Ovary (tissue), 9 donors: ENCODE results near the gene POR. TPM values are rescaled to one million over a fixed set of nuclear protein-coding genes. Genes with fewer than 3 reads are reported as not detected.

ENCODE experiments used
- DNase-seq, 5 donors: peaks; one replicate each; pipeline ENCODE4 v3.0.0-alpha.2; 2019 to 2020
- H3K27ac ChIP-seq, 2 donors: fragments of 200-600 bp; one replicate each; pipeline versions ENCODE4 v1.5.1 to v1.8.0; 2019 to 2022
- H3K27me3 ChIP-seq: fragments of 200-600 bp; one replicate; pipeline ENCODE4 v1.8.0; 2022
- H3K36me3 ChIP-seq: fragments of 200-600 bp; sonication (generic); one replicate; pipeline ENCODE4 v1.5.1; 2019
- H3K4me1 ChIP-seq: one replicate; pipeline ENCODE4 v1.8.1; 2013; ENCODE audit warnings: mild to moderate bottlenecking, moderate library complexity; ENCODE audit not compliant: insufficient read depth
- H3K4me3 ChIP-seq: fragments of 200-600 bp; sonication (generic); one replicate; pipeline ENCODE4 v1.5.1; 2017
- H3K9me3 ChIP-seq, 2 donors: fragments of 200-600 bp in 1 of 2; sonication (generic) in 1 of 2; one replicate each; pipeline versions ENCODE4 v1.5.1 to v1.8.1; 2013 to 2019; ENCODE audit warnings: mild to moderate bottlenecking in 1 of 2, moderate library complexity in 1 of 2
- EP300 ChIP-seq: sonication (generic); formaldehyde crosslinking; IDR thresholded peaks from one replicate; pipeline ENCODE4 v1.6.1; 2017; ENCODE audit warnings: antibody characterized with exemption
- POLR2A ChIP-seq: fragments of 450-650 bp; IDR thresholded peaks from one replicate; pipeline ENCODE4 v1.6.1; 2017; ENCODE audit warnings: antibody characterized with exemption, mild to moderate bottlenecking, moderate library complexity
- WGBS, 3 donors: extraction: QIAGEN DNeasy Blood & Tissue Kit in 1 of 3; methylation state at CpG; one replicate each; pipeline versions ENCODE4 v1.1.5 to v1.1.7; 2013 to 2017; 5-methylcytosine and 5-hydroxymethylcytosine counted together
- intact Hi-C, 4 donors: fragments of 100-400 bp; cut with DNase I; formaldehyde crosslinking; loops; one replicate each; pipeline versions ENCODE4 v1.11.0 to v1.15.1; 2022 to 2023
- polyA plus RNA-seq, 2 donors: library from polyadenylated mRNA; stranded (reverse); fragments of 200-250 nt in 1 of 2; fragments of 350-450 nt in 1 of 2; fragmentation: Illumina TruSeq in 1 of 2; extraction: RNeasy Lipid Tissue Mini Kit (QIAGEN cat#74804) in 1 of 2; gene quantifications; one replicate each; pipeline ENCODE4 v1.2.3, GENCODE V29; 2013 to 2014
- total RNA-seq, 7 donors: library from RNA; depleted of rRNA in 2 of 7; stranded (reverse); fragments of >200 nt in 2 of 7; fragmentation: NEBNext Ultra II Directional in 3 of 7; extraction: Animal tissue kit (Norgen Biotek cat#: 25700) in 3 of 7; gene quantifications; one replicate each; pipeline versions ENCODE4 v1.1.0 to v1.2.4, GENCODE V29; 2016 to 2023
- TF ChIP-seq, protein P1 (sequence below), 3 donors: fragments of 450-650 bp in 2 of 3; fragments of 200-600 bp in 1 of 3; IDR thresholded peaks; one replicate each; pipeline versions ENCODE4 v1.5.1 to v1.8.0; 2016 to 2022; ENCODE audit warnings: antibody characterized with exemption in 3 of 3, mild to moderate bottlenecking in 1 of 3
- donor health status: DM: no; HTN: no; CAD: no; lungs with moderate emphysema.
- donor health status: DM: no; HTN: no; CAD: no.
- donor health status: Bipolar disorder and iron deficiency.
- donor health status: DM: yes; HTN: yes; CAD: no.
- donor health status: DM: no; HTN: no; CAD: no.
- donor health status: DM: yes; HTN: yes; CAD: no.

Gene POR
- total and polyA plus RNA-seq, 9 donors: 71.8 to 191 (median 144) TPM

DNA sequence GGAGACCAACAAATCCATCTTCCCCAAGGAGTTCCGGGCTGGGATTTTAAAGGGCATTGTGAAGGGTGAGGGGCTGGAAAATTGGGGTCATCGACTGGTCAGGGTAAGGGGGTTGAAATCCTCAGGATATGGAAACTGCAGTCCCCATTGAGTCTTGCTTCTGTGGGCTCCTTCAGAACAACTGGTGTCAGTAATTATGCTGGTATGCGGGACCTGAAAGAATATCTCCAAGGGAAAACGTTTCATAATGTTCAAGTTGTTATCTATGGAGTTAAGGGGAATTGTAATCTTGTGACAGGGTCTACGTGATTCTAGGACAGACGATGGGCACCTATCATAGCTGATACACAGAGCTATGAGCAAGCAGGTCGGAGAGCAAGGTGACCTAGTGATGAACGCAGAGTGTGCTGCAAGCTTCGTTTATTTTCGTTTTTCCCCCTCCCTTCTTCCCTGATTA lies 36.6 kb upstream of the POR start:
- TF ChIP-seq EP300 (no peak), POLR2A (no peak)
- TF ChIP-seq, protein P1, sequence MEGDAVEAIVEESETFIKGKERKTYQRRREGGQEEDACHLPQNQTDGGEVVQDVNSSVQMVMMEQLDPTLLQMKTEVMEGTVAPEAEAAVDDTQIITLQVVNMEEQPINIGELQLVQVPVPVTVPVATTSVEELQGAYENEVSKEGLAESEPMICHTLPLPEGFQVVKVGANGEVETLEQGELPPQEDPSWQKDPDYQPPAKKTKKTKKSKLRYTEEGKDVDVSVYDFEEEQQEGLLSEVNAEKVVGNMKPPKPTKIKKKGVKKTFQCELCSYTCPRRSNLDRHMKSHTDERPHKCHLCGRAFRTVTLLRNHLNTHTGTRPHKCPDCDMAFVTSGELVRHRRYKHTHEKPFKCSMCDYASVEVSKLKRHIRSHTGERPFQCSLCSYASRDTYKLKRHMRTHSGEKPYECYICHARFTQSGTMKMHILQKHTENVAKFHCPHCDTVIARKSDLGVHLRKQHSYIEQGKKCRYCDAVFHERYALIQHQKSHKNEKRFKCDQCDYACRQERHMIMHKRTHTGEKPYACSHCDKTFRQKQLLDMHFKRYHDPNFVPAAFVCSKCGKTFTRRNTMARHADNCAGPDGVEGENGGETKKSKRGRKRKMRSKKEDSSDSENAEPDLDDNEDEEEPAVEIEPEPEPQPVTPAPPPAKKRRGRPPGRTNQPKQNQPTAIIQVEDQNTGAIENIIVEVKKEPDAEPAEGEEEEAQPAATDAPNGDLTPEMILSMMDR (IDR thresholded peaks at IDR 0.05): no peak
- no peaks in the 10 kb centered on the region for H3K9me3 ChIP-seq
- WGBS, 3 donors: 4 to 11% (median 6%) methylated on average over 10 of the region's 10 CpGs
- peaks cover 6% of the 10 kb centered on the region for H3K4me1 ChIP-seq
- no peaks in the 10 kb centered on the region for H3K27me3 ChIP-seq
- intact Hi-C loops: loop anchor here in 2 of 4 donors (10.0 kb wide), 2 partner anchors 116 to 136 kb away; partner anchors contain the start of gene TMEM120A (in 1 of the 2)
- peak overlapping the region; percentile 74 to 80 for H3K27ac ChIP-seq
- no peaks in the 10 kb centered on the region for H3K36me3 ChIP-seq
- H3K4me3 ChIP-seq: peak overlapping the region; percentile 32
- no peak for DNase-seq

DNA sequence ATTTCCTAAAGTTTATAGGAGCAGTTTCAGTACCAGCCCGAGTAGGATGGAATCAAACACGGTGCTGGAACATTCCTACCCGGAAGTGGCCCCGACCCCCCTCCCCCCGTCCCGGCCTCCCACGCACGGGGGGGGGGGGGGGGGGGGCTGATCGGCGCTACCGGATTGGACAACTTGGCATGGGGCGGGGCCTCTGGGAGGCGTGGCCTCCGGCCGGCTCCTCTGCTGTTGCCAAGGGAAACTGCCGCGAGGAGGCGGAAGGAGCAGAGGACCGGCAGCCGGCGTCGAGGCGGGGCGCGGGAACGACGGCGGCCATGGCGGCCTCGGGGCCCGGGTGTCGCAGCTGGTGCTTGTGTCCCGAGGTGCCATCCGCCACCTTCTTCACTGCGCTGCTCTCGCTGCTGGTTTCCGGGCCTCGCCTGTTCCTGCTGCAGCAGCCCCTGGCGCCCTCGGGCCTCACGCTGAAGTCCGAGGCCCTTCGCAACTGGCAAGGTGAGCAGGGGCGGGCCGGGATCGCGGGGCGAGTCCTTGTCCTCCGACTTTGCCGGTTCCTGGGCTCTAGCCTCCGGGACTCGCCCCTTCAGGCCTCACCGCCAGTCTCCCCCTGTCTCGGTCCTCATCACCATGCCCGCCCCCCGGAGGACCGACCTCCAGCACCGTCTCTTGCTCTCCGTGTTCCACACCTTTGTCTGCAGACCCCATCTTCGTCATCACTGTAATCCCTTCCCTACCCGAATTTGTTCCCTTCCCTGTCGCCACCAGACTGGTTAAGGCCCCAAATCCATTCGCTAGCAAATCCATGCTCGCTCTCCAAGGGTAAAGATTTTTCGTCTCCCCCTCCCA lies 36.0 kb upstream of the POR start, which contains the start of gene RHBDD2:
Gene RHBDD2, plus strand, starts transcription at position 266 of the 843 bp plus-strand sequence. Its CDS starts 49 bp downstream, at position 315.
- 0 to 1% (median 0%) methylated on average over 58 to 63 of the region's 65 CpGs for WGBS, 3 donors
- TF ChIP-seq EP300 (no peak), POLR2A (peak; percentile 96)
- TF ChIP-seq, protein P1 (IDR thresholded peaks at IDR 0.05): peak in 2 of 3 donors; percentile 42 to 49
- H3K4me1 ChIP-seq: peaks cover 6% of the 10 kb centered on the region
- H3K27me3 ChIP-seq: no peaks in the 10 kb centered on the region
- DNase-seq: peak; percentile 96 to 98 (median 98)
- intact Hi-C loops: loop anchor here in 2 of 4 donors (10.0 kb wide), 2 partner anchors 116 to 136 kb away; partner anchors contain the start of gene TMEM120A (in 1 of the 2)
- H3K36me3 ChIP-seq: no peaks in the 10 kb centered on the region
- H3K9me3 ChIP-seq: no peaks in the 10 kb centered on the region
- peak within 1 kb of the TSS; percentile 68 for H3K4me3 ChIP-seq
- H3K27ac ChIP-seq: peak within 1 kb of the TSS; percentile 74 to 80

DNA sequence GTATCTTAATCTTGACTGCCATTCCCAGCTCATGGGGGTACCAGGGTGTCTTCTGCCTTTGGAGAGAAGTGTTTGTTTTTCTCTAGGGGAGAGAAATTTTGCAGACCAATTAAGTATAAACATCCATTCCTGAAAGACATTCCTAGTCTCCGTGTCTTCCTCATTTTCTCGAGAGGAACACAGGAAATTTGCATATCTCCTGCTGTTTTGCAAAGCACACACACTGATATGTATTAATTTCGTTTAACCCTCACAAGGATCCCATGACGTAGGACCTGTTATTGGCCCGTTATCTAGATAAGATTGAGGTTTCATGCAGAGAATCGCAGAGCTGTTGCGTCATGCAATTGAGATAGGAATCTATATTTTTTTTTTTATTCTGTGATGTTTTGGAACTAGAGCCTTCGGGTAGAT lies 35.2 kb upstream of the POR start:
- no peaks in the 10 kb centered on the region for H3K27me3 ChIP-seq
- peak overlapping the region in 1 of 2 donors; percentile 50 for H3K27ac ChIP-seq
- no peak for DNase-seq
- TF ChIP-seq POLR2A (no peak), EP300 (no peak)
- TF ChIP-seq, protein P1 (IDR thresholded peaks at IDR 0.05): no peak
- intact Hi-C loops: loop anchor here in 3 of 4 donors (5.0 to 10.0 kb wide), 3 partner anchors 115 to 138 kb away; partner anchors contain the start of gene TMEM120A (in 1 of the 3)
- no peaks in the 10 kb centered on the region for H3K36me3 ChIP-seq
- no peaks in the 10 kb centered on the region for H3K9me3 ChIP-seq
- peak overlapping the region; percentile 68 for H3K4me3 ChIP-seq
- H3K4me1 ChIP-seq: peaks cover 6% of the 10 kb centered on the region
- WGBS, 3 donors: 4 to 8% (median 4%) methylated on average over 8 of the region's 8 CpGs

DNA sequence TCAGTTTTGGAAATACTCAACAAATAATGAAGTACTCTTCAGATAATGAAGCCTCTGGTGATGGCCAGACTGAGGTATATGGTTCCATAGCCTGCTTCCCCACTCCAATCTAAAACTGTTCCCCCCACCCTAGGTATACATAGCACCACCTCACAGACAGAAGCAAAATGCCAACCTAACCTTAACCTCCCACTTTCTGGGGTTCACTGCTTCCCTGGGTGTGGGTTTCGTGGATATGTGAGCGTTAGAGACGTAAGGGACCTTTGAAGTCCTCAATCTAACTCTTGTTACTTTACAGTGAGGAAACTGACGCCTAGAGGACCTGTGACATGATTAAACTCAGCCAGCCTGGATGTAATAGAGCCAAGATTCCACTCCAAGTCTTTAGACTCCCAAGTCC lies 34.7 kb upstream of the POR start:
- H3K27me3 ChIP-seq: no peaks in the 10 kb centered on the region
- no peak overlapping the region for H3K27ac ChIP-seq
- peaks cover 6% of the 10 kb centered on the region for H3K4me1 ChIP-seq
- intact Hi-C loops: loop anchor here in 1 of 4 donors (5.0 kb wide), 1 partner anchor 137 kb away; no protein-coding TSS in a partner anchor
- WGBS, 3 donors: 67 to 87% (median 81%) methylated on average over 4 of the region's 4 CpGs
- no peak overlapping the region for H3K4me3 ChIP-seq
- no peaks in the 10 kb centered on the region for H3K9me3 ChIP-seq
- TF ChIP-seq EP300: no peak
- TF ChIP-seq, protein P1 (IDR thresholded peaks at IDR 0.05): no peak
- TF ChIP-seq POLR2A: no peak
- H3K36me3 ChIP-seq: no peaks in the 10 kb centered on the region
- no peak for DNase-seq
